Activated gamma-delta T cell (primary cell): ENCODE data around the gene GCFC2.
"Not testable (repeated sequence)": the region's sequence is repeated elsewhere in the genome, so short reads cannot be mapped to it uniquely, and the experiment has no call there.

Experiments used
- DNase-seq: peaks from one replicate; lab custom pipeline; 2025; lab: John Stamatoyannopoulos, UW
- total RNA-seq, 2 donors: gene quantifications; one replicate each; lab custom pipeline; 2026; lab: John Stamatoyannopoulos, UW

GCFC2 gene
- 44.1 to 45.9 reads per million in 2 donors for total RNA-seq

GRCh38 chr2:75710577-75711253, at the start of gene GCFC2:
GCFC2 (minus strand) TSS chr2:75710915; CDS start chr2:75710855, 60 bp downstream.
- peak; percentile 70 for DNase-seq

DNA sequence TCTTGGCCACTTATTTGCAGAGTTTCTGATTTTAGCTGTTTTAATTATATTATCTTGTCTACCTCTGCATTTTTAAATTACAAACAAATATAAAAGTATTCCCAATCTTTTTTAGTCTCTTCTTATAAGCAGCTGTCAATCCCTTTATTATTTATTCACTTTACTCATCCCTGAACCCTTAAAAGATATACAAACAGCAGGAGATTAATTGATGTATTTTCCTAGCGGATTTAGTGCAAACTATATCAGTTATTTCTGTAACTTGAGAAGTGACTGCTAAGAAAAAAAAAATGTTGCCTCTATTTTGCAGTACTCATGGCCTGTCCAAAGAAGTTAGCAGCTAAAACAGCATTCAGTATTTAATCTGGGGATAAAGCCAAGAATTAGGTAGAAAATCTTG, 42.1 kb upstream of the GCFC2 start:
- no peak for DNase-seq

DNA sequence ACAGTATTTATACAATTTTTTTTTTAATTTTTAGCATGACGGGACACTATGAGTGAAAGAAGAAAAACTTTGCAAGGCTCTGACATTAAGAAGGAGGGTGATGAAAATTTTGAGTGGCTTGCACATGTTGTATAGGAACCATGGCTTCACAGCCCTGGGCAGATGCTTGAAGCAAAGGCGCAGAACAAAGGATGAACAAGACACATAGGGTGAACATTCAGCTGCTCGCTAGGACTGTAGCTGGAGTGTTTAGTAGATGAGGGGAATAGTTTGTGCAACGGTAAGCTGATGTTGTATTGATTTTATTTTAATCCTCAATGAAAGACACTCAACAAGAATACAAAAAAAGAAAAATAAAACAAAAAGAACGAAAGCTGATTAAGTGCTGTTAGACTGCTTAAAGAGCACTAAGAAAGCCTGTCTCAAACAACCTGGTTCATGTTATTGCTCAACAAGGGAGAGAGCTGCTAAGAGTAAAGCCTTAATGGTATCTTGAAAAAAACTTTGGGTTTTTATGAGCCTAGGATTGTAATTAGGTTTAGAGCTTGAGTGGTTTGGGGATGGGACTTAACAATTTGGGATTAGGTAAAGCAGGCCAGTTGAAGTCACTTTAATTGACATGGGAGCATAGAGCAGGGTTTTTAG, 41.2 kb upstream of the GCFC2 start:
- no peak for DNase-seq

DNA sequence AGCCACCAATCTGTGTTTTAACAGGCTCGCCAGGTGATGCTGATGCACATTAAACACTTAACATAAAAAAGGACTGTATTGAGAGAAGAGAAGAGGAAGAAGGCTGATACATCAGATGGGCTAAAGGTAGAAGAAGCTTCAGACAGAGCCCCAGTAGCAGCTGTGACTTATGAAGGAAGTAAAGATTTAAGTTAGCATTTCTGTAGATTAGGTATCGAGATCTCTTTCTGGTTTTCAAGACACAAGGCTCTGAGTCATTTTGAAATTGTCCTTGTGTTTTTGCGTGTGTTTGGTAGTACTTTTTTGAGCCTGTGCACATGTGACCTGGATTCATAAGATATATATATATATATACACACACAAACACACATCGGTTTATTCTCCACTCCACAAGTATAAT, 40.6 kb upstream of the GCFC2 start:
- no peak for DNase-seq

DNA sequence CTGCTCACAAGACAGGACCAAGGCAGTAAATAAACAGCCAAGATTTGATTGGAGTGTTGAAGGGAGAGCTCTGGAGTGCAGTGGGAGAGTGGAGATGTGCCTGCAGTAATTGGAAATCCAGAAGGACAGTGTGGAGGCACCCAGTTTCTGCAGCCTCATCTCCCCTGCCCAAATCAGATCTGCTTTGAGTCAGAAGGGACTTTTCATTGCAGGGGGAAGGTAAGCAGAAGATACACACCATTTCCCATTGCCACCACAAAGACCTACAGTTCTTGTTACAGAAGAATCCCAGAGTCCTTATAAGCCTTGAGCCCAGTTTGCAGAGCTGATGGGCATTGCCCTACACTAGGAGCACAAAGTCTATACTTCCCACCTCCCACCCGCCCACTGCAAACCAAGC, 27.2 kb upstream of the GCFC2 start:
- DNase-seq: no peak

- DNase-seq: no peak
Measured at GRCh38 chr2:75736276-75736675, 25.6 kb upstream of the GCFC2 start.

DNA sequence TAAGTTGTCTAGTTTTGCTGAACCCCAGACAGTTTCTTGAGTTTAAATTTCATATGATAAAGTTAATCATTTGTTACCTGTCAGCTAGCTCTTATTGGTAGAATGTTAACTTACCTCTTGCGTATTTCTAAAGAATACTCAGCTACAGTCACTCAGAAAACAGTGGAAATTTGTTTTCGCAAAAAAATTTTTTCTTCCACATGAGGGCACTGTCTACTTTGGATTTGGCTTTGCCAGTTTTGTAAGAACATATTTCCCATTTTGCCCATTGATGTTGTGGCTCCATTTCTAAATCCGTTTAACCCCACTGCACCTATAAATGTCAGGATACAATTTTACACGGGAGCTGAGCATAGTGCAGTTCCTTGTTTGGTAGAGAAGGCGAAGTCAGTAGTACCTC, 19.1 kb upstream of the GCFC2 start:
- no peak for DNase-seq

DNA sequence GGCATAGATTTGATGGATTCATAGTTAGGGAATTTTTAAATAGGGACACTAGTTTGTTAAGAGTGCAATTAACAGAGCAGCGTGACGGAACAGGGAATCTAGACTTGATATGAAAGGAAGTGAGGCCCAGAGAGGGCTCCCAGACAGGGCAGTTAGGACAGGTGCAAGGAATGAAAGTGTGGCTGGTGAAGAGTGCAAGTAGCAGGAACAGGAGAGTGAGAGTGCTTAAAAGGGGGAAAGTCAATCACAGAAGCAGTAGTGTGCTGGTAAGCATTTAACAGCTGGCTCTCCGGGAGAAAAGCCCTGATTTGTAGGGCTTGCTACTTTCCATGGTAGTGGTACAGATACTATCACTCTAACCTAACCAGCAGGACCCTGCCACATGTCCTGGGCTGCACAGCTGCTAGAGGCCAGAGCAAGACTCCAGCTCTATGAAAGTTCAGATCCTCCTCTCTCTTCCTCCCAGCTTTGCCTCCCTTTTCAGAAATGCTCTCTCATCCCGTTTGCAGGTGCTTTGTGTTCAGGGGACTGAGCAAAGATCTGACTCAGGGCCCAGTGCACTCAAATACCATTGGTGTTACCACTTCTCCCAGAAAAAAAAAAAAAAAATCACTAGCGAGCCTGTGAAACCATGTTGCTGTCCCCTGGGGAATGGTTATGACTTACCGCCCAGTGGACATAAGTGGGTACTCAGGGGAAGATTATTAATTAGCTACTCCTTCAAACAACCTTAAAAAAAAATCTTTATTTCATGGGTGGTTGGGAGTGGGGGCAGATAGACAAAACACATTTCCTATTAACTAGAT, 18.1 kb upstream of the GCFC2 start:
- DNase-seq: no peak

GRCh38 chr2:75722687-75723086, 12.0 kb upstream of the GCFC2 start:
- no peak for DNase-seq

DNA sequence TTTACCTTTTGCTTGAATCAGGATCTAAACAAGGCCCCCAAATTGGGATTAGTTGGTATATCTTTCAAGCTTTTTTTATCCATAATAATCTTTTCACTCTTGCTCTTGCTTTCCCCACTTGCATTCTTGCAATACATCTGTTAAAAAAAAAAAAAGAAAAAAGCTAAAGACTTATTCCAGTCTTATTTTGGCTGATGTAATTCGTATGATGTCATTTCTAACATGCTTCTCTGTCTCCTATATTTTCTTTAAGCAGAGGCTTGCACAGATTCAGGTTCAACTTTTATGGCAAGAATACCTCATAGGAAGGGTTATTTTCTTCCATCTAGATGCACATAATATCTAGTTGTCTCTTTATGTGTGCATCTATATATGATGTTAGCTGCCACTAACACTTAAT, 9.8 kb upstream of the GCFC2 start:
- no peak for DNase-seq

- no peak for DNase-seq
Measured at GRCh38 chr2:75719616-75720015, 8.9 kb upstream of the GCFC2 start.

- no peak for DNase-seq
Measured at GRCh38 chr2:75716406-75716805, 5.7 kb upstream of the GCFC2 start.

- peak; percentile 9 for DNase-seq
Measured at GRCh38 chr2:75711590-75711989, 875 bp upstream of the GCFC2 start.

- no peak for DNase-seq
Measured at GRCh38 chr2:75710220-75710576, 517 bp downstream of the GCFC2 start.

GRCh38 chr2:75709297-75709696, 1.4 kb downstream of the GCFC2 start:
- DNase-seq: no peak

GRCh38 chr2:75707901-75708300, 2.8 kb downstream of the GCFC2 start:
- no peak for DNase-seq

- no peak for DNase-seq
Measured at GRCh38 chr2:75705921-75706320, 4.8 kb downstream of the GCFC2 start.

- DNase-seq: no peak
Measured at GRCh38 chr2:75703589-75704287, 7.0 kb downstream of the GCFC2 start.

DNA sequence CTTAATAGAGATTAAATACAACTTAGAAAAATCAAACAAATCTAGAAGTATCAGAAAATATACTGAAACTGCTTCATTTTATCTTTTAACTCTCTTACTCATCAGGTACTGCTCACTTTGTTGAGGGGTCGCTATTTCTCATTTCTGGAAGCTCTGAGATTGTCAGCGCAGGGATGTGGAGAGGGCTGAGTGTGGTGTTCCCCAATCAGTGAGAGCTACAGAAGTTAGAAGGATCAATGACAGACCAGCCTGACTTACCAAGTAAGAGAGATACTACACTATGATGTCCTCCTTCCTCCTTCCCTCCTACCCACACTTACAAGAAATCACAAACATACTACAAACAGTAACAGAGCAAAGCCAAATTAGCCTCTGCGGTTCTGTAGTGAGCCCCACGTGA, 8.1 kb downstream of the GCFC2 start:
- DNase-seq: no peak

DNA sequence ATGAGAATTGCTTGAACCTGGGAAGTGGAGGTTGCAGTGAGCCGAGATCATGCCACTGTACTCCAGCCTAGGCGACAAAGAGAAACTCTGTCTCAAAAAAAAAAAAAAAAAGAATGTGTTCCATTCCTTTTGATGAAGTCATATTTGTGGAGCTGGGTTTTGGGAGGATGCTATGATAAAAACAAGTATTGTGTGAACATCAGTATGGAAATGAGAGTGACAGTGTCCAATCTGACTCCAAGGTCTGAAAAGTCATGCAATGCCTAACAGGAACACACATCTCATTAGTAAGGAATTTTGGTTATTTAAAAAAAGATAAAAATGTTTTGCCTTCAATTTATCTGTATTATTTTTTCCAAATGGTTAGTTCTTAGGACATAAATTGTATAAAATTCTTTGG, 11.8 kb downstream of the GCFC2 start:
- no peak for DNase-seq

- no peak for DNase-seq
Measured at GRCh38 chr2:75688196-75688595, 22.5 kb downstream of the GCFC2 start.

DNA sequence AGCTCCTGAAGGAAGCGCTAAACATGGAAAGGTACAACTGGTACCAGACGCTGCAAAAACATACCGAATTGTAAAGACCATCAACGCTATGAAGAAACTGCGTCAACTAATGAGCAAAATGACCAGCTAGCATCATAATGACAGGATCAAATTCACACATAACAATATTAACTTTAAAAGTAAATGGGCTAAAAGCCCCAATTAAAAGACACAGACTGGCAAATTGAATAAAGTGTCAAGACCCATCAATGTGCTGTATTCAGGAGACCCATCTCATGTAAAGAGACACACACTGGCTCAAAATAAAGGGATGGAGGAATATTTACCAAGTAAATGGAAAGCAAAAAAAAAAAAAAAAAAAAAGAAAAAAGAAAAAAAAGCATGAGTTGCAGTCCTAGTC, 27.3 kb downstream of the GCFC2 start:
- not testable (repeated sequence) for DNase-seq
